Ovary (tissue), 9 donors: ENCODE data around the gene SLC11A1. TPM values are rescaled to one million over a fixed set of nuclear protein-coding genes. Genes with fewer than 3 reads are reported as not detected.

Source experiments
- DNase-seq, 5 donors: peaks; one replicate each; pipeline ENCODE4 v3.0.0-alpha.2; 2019 to 2020
- H3K27ac ChIP-seq, 2 donors: fragments of 200-600 bp; one replicate each; pipeline versions ENCODE4 v1.5.1 to v1.8.0; 2019 to 2022
- H3K27me3 ChIP-seq: fragments of 200-600 bp; one replicate; pipeline ENCODE4 v1.8.0; 2022
- H3K36me3 ChIP-seq: fragments of 200-600 bp; sonication (generic); one replicate; pipeline ENCODE4 v1.5.1; 2019
- H3K4me1 ChIP-seq: one replicate; pipeline ENCODE4 v1.8.1; 2013; ENCODE audit warnings: mild to moderate bottlenecking, moderate library complexity; ENCODE audit not compliant: insufficient read depth
- H3K4me3 ChIP-seq: fragments of 200-600 bp; sonication (generic); one replicate; pipeline ENCODE4 v1.5.1; 2017
- H3K9me3 ChIP-seq, 2 donors: fragments of 200-600 bp in 1 of 2; sonication (generic) in 1 of 2; one replicate each; pipeline versions ENCODE4 v1.5.1 to v1.8.1; 2013 to 2019; ENCODE audit warnings: mild to moderate bottlenecking in 1 of 2, moderate library complexity in 1 of 2
- CTCF ChIP-seq, 3 donors: fragments of 450-650 bp in 2 of 3; fragments of 200-600 bp in 1 of 3; IDR thresholded peaks; one replicate each; pipeline versions ENCODE4 v1.5.1 to v1.8.0; 2016 to 2022; ENCODE audit warnings: antibody characterized with exemption in 3 of 3, mild to moderate bottlenecking in 1 of 3
- EP300 ChIP-seq: sonication (generic); formaldehyde crosslinking; IDR thresholded peaks from one replicate; pipeline ENCODE4 v1.6.1; 2017; ENCODE audit warnings: antibody characterized with exemption
- POLR2A ChIP-seq: fragments of 450-650 bp; IDR thresholded peaks from one replicate; pipeline ENCODE4 v1.6.1; 2017; ENCODE audit warnings: antibody characterized with exemption, mild to moderate bottlenecking, moderate library complexity
- WGBS, 3 donors: extraction: QIAGEN DNeasy Blood & Tissue Kit in 1 of 3; methylation state at CpG; one replicate each; pipeline versions ENCODE4 v1.1.5 to v1.1.7; 2013 to 2017; 5-methylcytosine and 5-hydroxymethylcytosine counted together
- intact Hi-C, 4 donors: fragments of 100-400 bp; cut with DNase I; formaldehyde crosslinking; loops; one replicate each; pipeline versions ENCODE4 v1.11.0 to v1.15.1; 2022 to 2023
- polyA plus RNA-seq, 2 donors: library from polyadenylated mRNA; stranded (reverse); fragments of 200-250 nt in 1 of 2; fragments of 350-450 nt in 1 of 2; fragmentation: Illumina TruSeq in 1 of 2; extraction: RNeasy Lipid Tissue Mini Kit (QIAGEN cat#74804) in 1 of 2; gene quantifications; one replicate each; pipeline ENCODE4 v1.2.3, GENCODE V29; 2013 to 2014
- total RNA-seq, 7 donors: library from RNA; depleted of rRNA in 2 of 7; stranded (reverse); fragments of >200 nt in 2 of 7; fragmentation: NEBNext Ultra II Directional in 3 of 7; extraction: Animal tissue kit (Norgen Biotek cat#: 25700) in 3 of 7; gene quantifications; one replicate each; pipeline versions ENCODE4 v1.1.0 to v1.2.4, GENCODE V29; 2016 to 2023
- donor health status: DM: no; HTN: no; CAD: no; lungs with moderate emphysema.
- donor health status: DM: no; HTN: no; CAD: no.
- donor health status: Bipolar disorder and iron deficiency.
- donor health status: DM: yes; HTN: yes; CAD: no.
- donor health status: DM: no; HTN: no; CAD: no.
- donor health status: DM: yes; HTN: yes; CAD: no.

The SLC11A1 gene
- total and polyA plus RNA-seq, 9 donors, result 0.83 to 28.9 (median 5.4) TPM

GRCh38 chr2:218423584-218423983 lies 41.5 kb downstream of the SLC11A1 start:
- TF ChIP-seq EP300 (no peak), POLR2A (no peak), CTCF (IDR thresholded peaks at IDR 0.05) (no peak)
- Histone ChIP-seq H3K27ac (no peak overlapping the region), H3K9me3 (no peaks in the 10 kb centered on the region), H3K4me3 (no peak overlapping the region), H3K27me3 (no peaks in the 10 kb centered on the region), H3K36me3 (no peaks in the 10 kb centered on the region), H3K4me1 (no peaks in the 10 kb centered on the region)
- no peak for DNase-seq
- intact Hi-C loops, result no loop called here
- 84 to 90% (median 88%) methylated on average over 9 of the region's 9 CpGs for WGBS, 3 donors

GRCh38 chr2:218425531-218425930 lies 43.5 kb downstream of the SLC11A1 start:
- TF ChIP-seq EP300, result no peak
- no peaks in the 10 kb centered on the region for H3K4me1 ChIP-seq
- H3K27me3 ChIP-seq, result no peaks in the 10 kb centered on the region
- H3K9me3 ChIP-seq, result no peaks in the 10 kb centered on the region
- 81 to 88% (median 82%) methylated on average over 10 of the region's 10 CpGs for WGBS, 3 donors
- H3K27ac ChIP-seq, result no peak overlapping the region
- intact Hi-C loops, result no loop called here
- no peak overlapping the region for H3K4me3 ChIP-seq
- no peaks in the 10 kb centered on the region for H3K36me3 ChIP-seq
- DNase-seq, result no peak

- Histone ChIP-seq H3K4me3 (no peak overlapping the region), H3K36me3 (no peaks in the 10 kb centered on the region), H3K27me3 (no peaks in the 10 kb centered on the region), H3K27ac (no peak overlapping the region), H3K4me1 (no peaks in the 10 kb centered on the region), H3K9me3 (no peaks in the 10 kb centered on the region)
- intact Hi-C loops, result no loop called here
- peak in 1 of 5 donors; percentile 24 for DNase-seq
- 53 to 59% (median 54%) methylated on average over 11 of the region's 11 CpGs for WGBS, 3 donors
- TF ChIP-seq EP300 (no peak), CTCF (IDR thresholded peaks at IDR 0.05) (no peak), POLR2A (no peak)
Measured at GRCh38 chr2:218427741-218428140, 45.7 kb downstream of the SLC11A1 start.

GRCh38 chr2:218428846-218429558 lies 46.9 kb downstream of the SLC11A1 start:
- Histone ChIP-seq H3K27ac (no peak overlapping the region), H3K9me3 (no peaks in the 10 kb centered on the region), H3K27me3 (no peaks in the 10 kb centered on the region), H3K4me3 (no peak overlapping the region), H3K4me1 (no peaks in the 10 kb centered on the region), H3K36me3 (no peaks in the 10 kb centered on the region)
- peak in 2 of 5 donors; percentile 17 to 30 for DNase-seq
- 91 to 95% (median 93%) methylated on average over 24 of the region's 24 CpGs for WGBS, 3 donors
- TF ChIP-seq POLR2A, result no peak
- no peak for TF ChIP-seq CTCF (IDR thresholded peaks at IDR 0.05)
- TF ChIP-seq EP300, result no peak
- intact Hi-C loops, result no loop called here

- 63 to 65% (median 63%) methylated on average over 9 of the region's 9 CpGs for WGBS, 3 donors
- H3K36me3 ChIP-seq, result no peaks in the 10 kb centered on the region
- H3K4me1 ChIP-seq, result no peaks in the 10 kb centered on the region
- no peak overlapping the region for H3K4me3 ChIP-seq
- intact Hi-C loops, result no loop called here
- TF ChIP-seq EP300 (no peak), POLR2A (no peak), CTCF (IDR thresholded peaks at IDR 0.05) (no peak)
- DNase-seq, result peak in 2 of 5 donors; percentile 14 to 24
- H3K27me3 ChIP-seq, result no peaks in the 10 kb centered on the region
- no peaks in the 10 kb centered on the region for H3K9me3 ChIP-seq
- no peak overlapping the region for H3K27ac ChIP-seq
Measured at GRCh38 chr2:218429911-218430692, 48.0 kb downstream of the SLC11A1 start.
